Brain microvascular endothelial cell (primary cell): Measurements from ENCODE around the gene ANKRD55.
"Not testable (repeated sequence)": the region's sequence is repeated elsewhere in the genome, so short reads cannot be mapped to it uniquely, and the experiment has no call there.

Source experiments
- DNase-seq: peaks from one replicate; pipeline ENCODE4 v3.0.0-alpha.2; 2020
- H3K27ac ChIP-seq: fragments of 250-450 bp; sonication (Bioruptor Pico); 2 replicates; pipeline ENCODE4 v1.5.1; 2020; ENCODE audit warnings: mild to moderate bottlenecking, moderate library complexity
- H3K27me3 ChIP-seq: fragments of 250-450 bp; sonication (Bioruptor Pico); replicated peaks from 2 replicates; pipeline ENCODE4 v1.5.1; 2020; ENCODE audit warnings: mild to moderate bottlenecking
- H3K36me3 ChIP-seq: fragments of 250-450 bp; sonication (Bioruptor Pico); replicated peaks from 2 replicates; pipeline ENCODE4 v1.5.1; 2020; ENCODE audit warnings: mild to moderate bottlenecking
- H3K4me3 ChIP-seq: 2 replicates; pipeline ENCODE4 v1.5.1; 2011; ENCODE audit warnings: low read depth, mild to moderate bottlenecking, control low read depth, low read length, moderate library complexity
- CTCF ChIP-seq: IDR thresholded peaks from 2 replicates; pipeline ENCODE4 v1.5.1; 2011; ENCODE audit warnings: low read depth, mild to moderate bottlenecking, moderate library complexity, low read length, control low read depth, inconsistent platforms; ENCODE audit errors: missing control alignments
- in situ Hi-C: cut with HindIII; loops from 2 replicates; pipeline ENCODE4 v1.10.0; 2017; ENCODE audit warnings: low sequenced_read_pairs, low pct_ligation_motif_present

The ANKRD55 gene

GRCh38 chr5:56123531-56124243 is 109.4 kb downstream of the ANKRD55 start:
- no peak for TF ChIP-seq CTCF
- DNase-seq, result peak; percentile 100
- no peak overlapping the region for H3K4me3 ChIP-seq
- no peaks in the 10 kb centered on the region for H3K27me3 ChIP-seq
- in situ Hi-C loops, result no loop called here
- peak overlapping the region; percentile 84 for H3K27ac ChIP-seq
- no peaks in the 10 kb centered on the region for H3K36me3 ChIP-seq

- DNase-seq, H3K4me3 ChIP-seq, H3K36me3 ChIP-seq, H3K27ac ChIP-seq, in situ Hi-C loops, H3K27me3 ChIP-seq: not testable (repeated sequence)
These were observed 110.7 kb downstream of the ANKRD55 start for GRCh38 chr5:56122360-56122985.

GRCh38 chr5:56119050-56119449 is 114.1 kb downstream of the ANKRD55 start:
- TF ChIP-seq CTCF, result no peak
- Histone ChIP-seq H3K36me3 (no peaks in the 10 kb centered on the region), H3K27ac (no peak overlapping the region), H3K27me3 (no peaks in the 10 kb centered on the region), H3K4me3 (no peak overlapping the region)
- in situ Hi-C loops, result no loop called here
- no peak for DNase-seq

- TF ChIP-seq CTCF, result no peak
- H3K4me3 ChIP-seq, result no peak overlapping the region
- H3K27me3 ChIP-seq, result no peaks in the 10 kb centered on the region
- DNase-seq, result no peak
- no peak overlapping the region for H3K27ac ChIP-seq
- H3K36me3 ChIP-seq, result no peaks in the 10 kb centered on the region
- in situ Hi-C loops, result no loop called here
These were observed 116.5 kb downstream of the ANKRD55 start for GRCh38 chr5:56116599-56117141.

- TF ChIP-seq CTCF, result no peak
- Histone ChIP-seq H3K27me3 (no peaks in the 10 kb centered on the region), H3K27ac (no peak overlapping the region), H3K4me3 (no peak overlapping the region), H3K36me3 (no peaks in the 10 kb centered on the region)
- DNase-seq, result no peak
- in situ Hi-C loops, result no loop called here
These were observed 117.5 kb downstream of the ANKRD55 start for GRCh38 chr5:56115589-56115988.

GRCh38 chr5:56112526-56113121 is 120.5 kb downstream of the ANKRD55 start:
- Histone ChIP-seq H3K4me3 (no peak overlapping the region), H3K27ac (no peak overlapping the region), H3K36me3 (no peaks in the 10 kb centered on the region), H3K27me3 (no peaks in the 10 kb centered on the region)
- no peak for DNase-seq
- in situ Hi-C loops, result no loop called here
- no peak for TF ChIP-seq CTCF
